Measurements from ENCODE around the gene ENDOD1.
"Not testable (repeated sequence)": the region's sequence is repeated elsewhere in the genome, so short reads cannot be mapped to it uniquely, and the experiment has no call there.

Gene ENDOD1

DNA sequence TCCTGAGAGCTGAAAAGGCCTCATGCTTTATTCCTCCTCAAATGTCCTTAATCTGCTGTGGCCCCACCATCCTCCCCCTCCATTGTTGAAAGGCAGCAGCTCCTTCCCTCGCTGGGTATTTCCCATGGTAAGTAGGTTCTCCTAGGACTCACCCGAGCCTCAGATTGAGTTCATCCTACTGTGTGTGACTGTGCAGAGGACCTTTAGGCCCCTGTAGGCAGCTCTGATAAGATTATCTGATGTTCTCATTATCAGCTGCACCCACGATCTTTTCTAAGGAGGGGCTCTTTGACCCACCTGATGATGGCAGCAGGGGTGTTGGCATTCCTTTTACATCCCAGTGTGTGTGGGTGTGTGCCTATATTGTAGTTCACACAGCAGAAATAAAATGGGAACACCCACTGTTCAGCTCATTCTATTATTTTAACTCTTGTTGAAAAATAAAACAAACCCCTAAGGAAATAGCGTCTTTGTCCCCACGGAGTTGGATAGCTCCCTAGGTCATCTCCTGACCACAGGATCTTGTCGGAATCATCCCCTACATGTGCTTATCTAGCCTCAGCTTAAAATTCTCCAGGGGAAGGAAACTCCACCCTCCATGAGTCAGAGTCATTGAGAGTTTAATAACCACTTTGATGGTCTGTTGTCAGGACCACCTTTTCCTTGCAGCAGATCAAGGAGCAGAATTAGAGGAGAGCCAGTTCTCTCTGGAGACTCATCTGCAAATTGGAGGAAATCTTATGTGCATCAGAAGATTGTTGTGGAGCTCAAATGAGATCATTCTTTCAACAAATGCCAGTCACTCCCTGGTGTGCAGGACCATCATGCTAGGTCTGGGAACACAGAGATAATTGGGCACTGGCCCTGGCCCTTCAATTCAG is 19.3 kb downstream of the ENDOD1 start:
- Histone ChIP-seq H3K27ac (ENCODE audit: insufficient read depth in 1 of 2, low read depth in 1 of 2, low read length in 2 of 2, poor library complexity in 1 of 2, severe bottlenecking in 2 of 2) (no peak overlapping the region), H3K36me3 (ENCODE audit: control insufficient read depth in 4 of 4, insufficient read depth in 4 of 4, low read length in 3 of 4) (peaks cover 0 to 2% (median 0%) of the 10 kb centered on the region in 4 experiments), H3K27me3 (replicated peaks in 2 of 5; ENCODE audit: control insufficient read depth in 4 of 5, insufficient read depth in 5 of 5, low read length in 4 of 5) (no peaks in the 10 kb centered on the region), H3K4me1 (ENCODE audit: control extremely low read depth in 1 of 4, control insufficient read depth in 4 of 4, insufficient read depth in 4 of 4, low read length in 3 of 4) (peaks cover 6 to 21% (median 14%) of the 10 kb centered on the region in 4 experiments), H3K4me3 (ENCODE audit: control insufficient read depth in 1 of 7, extremely low read depth in 1 of 7, insufficient read depth in 4 of 7, low read depth in 2 of 7, low read length in 6 of 7) (peak overlapping the region in 1 of 7 experiments; percentile 38), H3K9me3 (ENCODE audit: control extremely low read depth in 1 of 5, control insufficient read depth in 4 of 5, insufficient read depth in 2 of 5, low read depth in 1 of 5, low read length in 4 of 5) (no peaks in the 10 kb centered on the region)
- ChIA-PET POLR2A (interaction anchor here (1.2 kb wide), 1 partner anchor 38 kb away, joined by 3 read pairs; no protein-coding TSS in a partner anchor), CTCF (interaction anchor here (0.9 to 8.9 kb wide), 8 partner anchors 16 to 42 kb away, joined by 3 to 64 read pairs (median 4); partner anchors contain the start of genes ENDOD1 and SRSF8)
- DNase-seq = peak; percentile 49 to 75 (median 64)
- WGBS (ENCODE audit: insufficient coverage) = 63% methylated on average over 6 of the region's 6 CpGs

GRCh38 chr11:95111471-95111870 is 21.8 kb downstream of the ENDOD1 start:
- CTCF ChIA-PET = interaction anchor here (1.0 to 1.6 kb wide), 2 partner anchors 42 to 43 kb away, joined by 3 to 4 read pairs; no protein-coding TSS in a partner anchor
- POLR2A ChIA-PET = interaction anchor here (0.6 kb wide), 1 partner anchor 8 kb away, joined by 3 read pairs; no protein-coding TSS in a partner anchor
- not testable (repeated sequence) for H3K27me3 ChIP-seq (replicated peaks in 2 of 5; ENCODE audit: control insufficient read depth in 4 of 5, insufficient read depth in 5 of 5, low read length in 4 of 5); H3K9me3 ChIP-seq (ENCODE audit: control extremely low read depth in 1 of 5, control insufficient read depth in 4 of 5, insufficient read depth in 2 of 5, low read depth in 1 of 5, low read length in 4 of 5); H3K27ac ChIP-seq (ENCODE audit: insufficient read depth in 1 of 2, low read depth in 1 of 2, low read length in 2 of 2, poor library complexity in 1 of 2, severe bottlenecking in 2 of 2); H3K4me3 ChIP-seq (ENCODE audit: control insufficient read depth in 1 of 7, extremely low read depth in 1 of 7, insufficient read depth in 4 of 7, low read depth in 2 of 7, low read length in 6 of 7); DNase-seq; H3K36me3 ChIP-seq (ENCODE audit: control insufficient read depth in 4 of 4, insufficient read depth in 4 of 4, low read length in 3 of 4)
- H3K4me1 ChIP-seq (ENCODE audit: control extremely low read depth in 1 of 4, control insufficient read depth in 4 of 4, insufficient read depth in 4 of 4, low read length in 3 of 4) = peaks cover 6 to 21% (median 14%) of the 10 kb centered on the region in 4 experiments
- WGBS (ENCODE audit: insufficient coverage) = 91% methylated on average over 3 of the region's 3 CpGs

- ChIA-PET CTCF (interaction anchor here (0.6 to 1.6 kb wide), 5 partner anchors 8 to 43 kb away, joined by 3 to 4 read pairs (median 3); no protein-coding TSS in a partner anchor), POLR2A (interaction anchor here (0.6 kb wide), 1 partner anchor 29 kb away, joined by 4 read pairs; no protein-coding TSS in a partner anchor)
- H3K36me3 ChIP-seq (ENCODE audit: control insufficient read depth in 4 of 4, insufficient read depth in 4 of 4, low read length in 3 of 4) = no peaks in the 10 kb centered on the region
- no peak overlapping the region for H3K4me3 ChIP-seq (ENCODE audit: control insufficient read depth in 1 of 7, extremely low read depth in 1 of 7, insufficient read depth in 4 of 7, low read depth in 2 of 7, low read length in 6 of 7)
- peaks cover 0 to 2% (median 0%) of the 10 kb centered on the region in 5 experiments for H3K9me3 ChIP-seq (ENCODE audit: control extremely low read depth in 1 of 5, control insufficient read depth in 4 of 5, insufficient read depth in 2 of 5, low read depth in 1 of 5, low read length in 4 of 5)
- peaks cover 6 to 21% (median 14%) of the 10 kb centered on the region in 4 experiments for H3K4me1 ChIP-seq (ENCODE audit: control extremely low read depth in 1 of 4, control insufficient read depth in 4 of 4, insufficient read depth in 4 of 4, low read length in 3 of 4)
- H3K27me3 ChIP-seq (replicated peaks in 2 of 5; ENCODE audit: control insufficient read depth in 4 of 5, insufficient read depth in 5 of 5, low read length in 4 of 5) = no peaks in the 10 kb centered on the region
- no peak for DNase-seq
- 100% methylated on average over 2 of the region's 3 CpGs for WGBS (ENCODE audit: insufficient coverage)
- H3K27ac ChIP-seq (ENCODE audit: insufficient read depth in 1 of 2, low read depth in 1 of 2, low read length in 2 of 2, poor library complexity in 1 of 2, severe bottlenecking in 2 of 2) = no peak overlapping the region
Observed at GRCh38 chr11:95111923-95112540, 22.4 kb downstream of the ENDOD1 start.

DNA sequence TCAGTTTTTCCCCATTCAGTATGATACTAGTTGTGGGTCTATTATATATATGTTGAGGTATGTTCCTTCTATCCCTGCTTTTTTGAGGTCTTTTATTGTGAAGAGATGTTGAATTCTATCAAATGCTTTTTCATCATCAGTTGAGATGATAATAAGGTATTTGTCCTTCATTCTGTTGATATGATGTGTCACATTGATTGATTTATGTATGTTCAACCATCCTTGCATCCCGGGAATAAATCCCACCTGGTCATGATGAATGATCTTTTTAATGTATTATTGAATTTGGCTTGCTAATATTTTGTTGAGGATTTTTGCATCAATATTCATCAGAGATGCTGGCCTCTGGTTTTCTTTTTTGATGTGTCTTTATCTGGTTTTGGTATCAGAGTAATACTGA is 26.0 kb downstream of the ENDOD1 start:
- H3K4me1 ChIP-seq (ENCODE audit: control extremely low read depth in 1 of 4, control insufficient read depth in 4 of 4, insufficient read depth in 4 of 4, low read length in 3 of 4) = no peaks in the 10 kb centered on the region
- no peak overlapping the region for H3K4me3 ChIP-seq (ENCODE audit: control insufficient read depth in 1 of 7, extremely low read depth in 1 of 7, insufficient read depth in 4 of 7, low read depth in 2 of 7, low read length in 6 of 7)
- H3K9me3 ChIP-seq (ENCODE audit: control extremely low read depth in 1 of 5, control insufficient read depth in 4 of 5, insufficient read depth in 2 of 5, low read depth in 1 of 5, low read length in 4 of 5) = peaks cover 0 to 3% (median 0%) of the 10 kb centered on the region in 5 experiments
- POLR2A ChIA-PET = no interaction called here
- no peaks in the 10 kb centered on the region for H3K27me3 ChIP-seq (replicated peaks in 2 of 5; ENCODE audit: control insufficient read depth in 4 of 5, insufficient read depth in 5 of 5, low read length in 4 of 5)
- H3K27ac ChIP-seq (ENCODE audit: insufficient read depth in 1 of 2, low read depth in 1 of 2, low read length in 2 of 2, poor library complexity in 1 of 2, severe bottlenecking in 2 of 2) = no peak overlapping the region
- WGBS (ENCODE audit: insufficient coverage) = no CpG with 5 or more reads among the region's 1 CpG
- DNase-seq = no peak
- CTCF ChIA-PET = interaction anchor here (1.4 kb wide), 1 partner anchor 9 kb away, joined by 5 read pairs; no protein-coding TSS in a partner anchor
- no peaks in the 10 kb centered on the region for H3K36me3 ChIP-seq (ENCODE audit: control insufficient read depth in 4 of 4, insufficient read depth in 4 of 4, low read length in 3 of 4)

DNA sequence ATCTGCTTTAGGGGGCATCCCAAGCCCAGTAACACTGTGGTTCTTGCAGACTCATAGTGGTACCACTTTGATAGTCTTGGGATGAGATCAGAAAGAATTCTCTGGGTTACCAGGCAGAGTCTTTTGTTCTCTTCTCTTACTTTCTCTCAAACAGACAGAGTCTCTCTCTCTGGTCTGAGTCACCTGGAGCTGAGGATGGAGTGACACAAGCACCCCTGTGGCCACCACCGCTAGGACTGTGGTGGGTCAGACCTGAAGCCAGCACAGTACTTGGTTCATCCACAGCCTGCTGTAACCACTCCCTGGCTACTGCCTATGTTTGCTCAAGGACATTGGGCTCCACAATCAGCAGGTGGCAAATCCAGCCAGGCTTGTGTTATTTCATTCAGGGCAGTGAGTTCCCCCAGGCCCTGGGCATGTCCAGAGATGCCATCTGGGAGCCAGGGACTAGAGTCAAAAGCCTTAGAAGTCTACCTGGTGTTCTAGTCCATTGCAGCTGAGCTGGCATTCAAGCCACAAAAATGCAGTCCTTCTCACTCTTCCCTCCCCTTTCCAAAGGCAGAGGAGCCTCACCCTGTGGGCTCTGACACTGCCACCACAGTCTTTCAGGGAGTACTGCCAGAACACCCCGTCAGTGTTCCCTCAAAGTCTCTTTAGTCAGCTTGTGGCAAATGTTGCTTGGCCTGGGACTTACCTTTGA is 29.9 kb downstream of the ENDOD1 start:
- DNase-seq = no peak
- Histone ChIP-seq H3K36me3 (ENCODE audit: control insufficient read depth in 4 of 4, insufficient read depth in 4 of 4, low read length in 3 of 4) (no peaks in the 10 kb centered on the region), H3K4me1 (ENCODE audit: control extremely low read depth in 1 of 4, control insufficient read depth in 4 of 4, insufficient read depth in 4 of 4, low read length in 3 of 4) (no peaks in the 10 kb centered on the region), H3K27me3 (replicated peaks in 2 of 5; ENCODE audit: control insufficient read depth in 4 of 5, insufficient read depth in 5 of 5, low read length in 4 of 5) (no peaks in the 10 kb centered on the region), H3K4me3 (ENCODE audit: control insufficient read depth in 1 of 7, extremely low read depth in 1 of 7, insufficient read depth in 4 of 7, low read depth in 2 of 7, low read length in 6 of 7) (no peak overlapping the region), H3K27ac (ENCODE audit: insufficient read depth in 1 of 2, low read depth in 1 of 2, low read length in 2 of 2, poor library complexity in 1 of 2, severe bottlenecking in 2 of 2) (no peak overlapping the region), H3K9me3 (ENCODE audit: control extremely low read depth in 1 of 5, control insufficient read depth in 4 of 5, insufficient read depth in 2 of 5, low read depth in 1 of 5, low read length in 4 of 5) (peaks cover 0 to 3% (median 0%) of the 10 kb centered on the region in 5 experiments)
- ChIA-PET POLR2A (no interaction called here), CTCF (interaction anchor here (1.3 kb wide), 1 partner anchor 34 kb away, joined by 3 read pairs; no protein-coding TSS in a partner anchor)
- WGBS (ENCODE audit: insufficient coverage) = 100% methylated on average over 2 of the region's 2 CpGs

- WGBS (ENCODE audit: insufficient coverage) = no CpG with 5 or more reads among the region's 1 CpG
- DNase-seq = no peak
- Histone ChIP-seq H3K27me3 (replicated peaks in 2 of 5; ENCODE audit: control insufficient read depth in 4 of 5, insufficient read depth in 5 of 5, low read length in 4 of 5) (no peaks in the 10 kb centered on the region), H3K4me1 (ENCODE audit: control extremely low read depth in 1 of 4, control insufficient read depth in 4 of 4, insufficient read depth in 4 of 4, low read length in 3 of 4) (no peaks in the 10 kb centered on the region), H3K27ac (ENCODE audit: insufficient read depth in 1 of 2, low read depth in 1 of 2, low read length in 2 of 2, poor library complexity in 1 of 2, severe bottlenecking in 2 of 2) (no peak overlapping the region), H3K4me3 (ENCODE audit: control insufficient read depth in 1 of 7, extremely low read depth in 1 of 7, insufficient read depth in 4 of 7, low read depth in 2 of 7, low read length in 6 of 7) (no peak overlapping the region), H3K36me3 (ENCODE audit: control insufficient read depth in 4 of 4, insufficient read depth in 4 of 4, low read length in 3 of 4) (no peaks in the 10 kb centered on the region), H3K9me3 (ENCODE audit: control extremely low read depth in 1 of 5, control insufficient read depth in 4 of 5, insufficient read depth in 2 of 5, low read depth in 1 of 5, low read length in 4 of 5) (peaks cover 0 to 2% (median 0%) of the 10 kb centered on the region in 5 experiments)
- POLR2A ChIA-PET = no interaction called here
- CTCF ChIA-PET = interaction anchor here (1.8 kb wide), 1 partner anchor 16 kb away, joined by 4 read pairs; no protein-coding TSS in a partner anchor
Observed at GRCh38 chr11:95121698-95122097, 32.1 kb downstream of the ENDOD1 start.
